HG02870 (cell line): ENCODE measurements around the gene ADD3.
"Not testable (repeated sequence)": the region's sequence is repeated elsewhere in the genome, so short reads cannot be mapped to it uniquely, and the experiment has no call there.

Source experiments
- ATAC-seq: cut with Tn5 transposase; IDR thresholded peaks from one replicate; pipeline ENCODE4 v1.9.1; 2021; ENCODE audit warnings: mild to moderate bottlenecking, moderate library complexity; ENCODE audit not compliant: unreplicated experiment

ADD3 gene

DNA sequence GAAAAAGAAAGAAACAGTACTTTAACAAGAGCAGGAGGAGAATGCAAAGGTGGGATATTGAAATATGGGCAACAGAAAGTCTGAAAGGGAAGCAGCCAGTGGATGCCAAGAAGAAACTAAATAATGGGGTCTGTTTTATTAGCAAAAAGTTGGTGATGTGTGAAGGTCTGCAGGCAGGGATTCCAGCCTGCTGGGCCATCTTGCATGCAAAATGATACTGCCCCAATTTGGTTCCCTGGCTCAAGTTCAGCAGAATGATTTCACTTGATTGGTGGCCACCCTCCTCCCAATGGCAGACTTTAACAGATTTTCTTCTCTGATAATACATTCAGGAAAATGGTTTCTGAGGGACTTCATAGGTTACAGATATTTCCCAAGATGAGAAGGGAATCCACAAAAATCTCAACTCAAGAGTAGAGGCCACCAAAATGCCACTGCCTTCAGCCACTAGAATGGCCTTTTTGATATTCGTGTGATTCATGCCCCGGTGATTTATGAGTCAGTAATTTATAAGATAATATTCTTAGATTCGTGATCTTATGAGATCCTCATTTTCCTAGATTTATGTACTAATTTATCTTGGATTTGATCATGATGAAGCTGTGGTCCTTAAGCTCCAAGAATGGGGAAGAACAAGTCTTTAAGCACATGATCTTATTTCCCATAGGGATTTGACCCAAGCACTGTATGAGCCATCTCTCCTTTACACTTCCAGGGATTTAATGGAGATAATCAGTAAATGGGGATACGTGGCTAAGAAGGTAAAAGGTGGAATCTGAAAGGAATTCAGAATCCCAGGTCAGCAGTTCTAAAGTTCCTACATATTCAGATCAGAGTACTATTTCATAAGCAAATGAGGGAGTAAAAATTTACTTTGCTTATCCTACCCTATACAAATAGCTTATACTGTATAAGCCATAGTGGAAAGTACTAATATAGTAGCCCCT is 32.3 kb upstream of the ADD3 start:
- no peak for ATAC-seq

GRCh38 chr10:109976681-109977080 is 31.1 kb upstream of the ADD3 start:
- no peak for ATAC-seq

DNA sequence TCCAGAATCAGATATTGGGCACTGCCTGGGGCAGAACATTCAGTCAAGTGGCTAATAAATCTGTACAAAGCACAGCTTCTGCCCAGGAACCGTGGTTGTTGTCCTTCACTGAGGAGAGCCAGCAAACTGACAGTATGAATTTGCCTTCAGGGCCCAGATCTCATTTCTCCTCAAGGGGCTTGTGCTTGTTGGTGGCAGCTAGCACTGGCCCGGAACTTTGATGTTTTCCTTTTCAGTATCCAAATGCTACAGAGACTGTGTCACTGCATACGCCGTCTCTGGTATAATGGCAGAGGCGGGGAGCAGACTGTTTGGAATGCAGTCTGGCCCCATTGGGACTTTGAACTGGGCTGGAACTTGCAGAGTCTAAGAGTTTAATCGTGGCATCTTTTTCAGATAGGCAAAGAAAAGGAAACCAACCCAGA is 30.4 kb upstream of the ADD3 start:
- ATAC-seq = no peak

GRCh38 chr10:109978481-109978880 is 29.3 kb upstream of the ADD3 start:
- ATAC-seq = peak; percentile 50

GRCh38 chr10:109979215-109979614 is 28.6 kb upstream of the ADD3 start:
- ATAC-seq = no peak

GRCh38 chr10:109981650-109982049 is 26.1 kb upstream of the ADD3 start:
- no peak for ATAC-seq

- ATAC-seq = no peak
Measured at GRCh38 chr10:109982123-109982522, 25.7 kb upstream of the ADD3 start.

DNA sequence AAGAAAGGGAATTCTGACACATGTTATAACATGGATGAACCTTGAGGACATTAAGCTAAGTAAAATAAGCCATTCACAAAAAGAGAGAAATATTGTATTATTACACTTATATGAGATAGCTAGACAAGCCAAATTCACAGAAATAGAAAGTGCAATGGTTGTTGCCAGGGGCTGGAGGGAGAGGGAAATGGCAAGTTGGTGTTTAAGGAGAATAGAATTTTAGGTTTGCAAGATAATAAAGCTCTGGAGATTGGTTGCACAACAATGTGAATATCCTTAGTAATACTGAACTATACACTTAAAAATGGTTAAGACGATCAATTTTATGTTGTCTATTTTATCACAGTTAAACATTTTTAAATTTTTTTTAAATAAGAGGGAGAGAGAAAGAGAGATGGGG is 25.0 kb upstream of the ADD3 start:
- no peak for ATAC-seq

GRCh38 chr10:109984013-109984412 is 23.8 kb upstream of the ADD3 start:
- ATAC-seq = no peak

DNA sequence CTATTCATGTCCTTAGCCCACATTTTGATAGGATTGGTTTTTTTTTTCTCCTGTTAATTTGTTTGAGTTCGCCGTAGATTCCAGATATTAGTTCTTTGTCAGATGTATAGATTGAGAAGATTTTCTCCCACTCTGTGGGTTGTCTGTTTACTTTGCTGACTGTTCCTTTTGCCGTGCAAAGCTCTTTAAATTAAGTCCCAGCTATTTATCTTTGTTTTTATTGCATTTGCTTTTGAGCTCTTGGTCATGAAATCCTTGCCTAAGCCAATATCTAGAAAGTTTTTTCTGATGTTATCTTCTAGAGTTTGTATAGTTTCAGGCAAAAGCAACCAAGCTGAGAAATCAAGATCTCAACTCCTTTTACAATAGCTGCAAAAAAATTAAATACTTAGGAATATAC is 22.0 kb upstream of the ADD3 start:
- ATAC-seq = not testable (repeated sequence)

- ATAC-seq = no peak
Measured at GRCh38 chr10:109987452-109988211, 20.2 kb upstream of the ADD3 start.

DNA sequence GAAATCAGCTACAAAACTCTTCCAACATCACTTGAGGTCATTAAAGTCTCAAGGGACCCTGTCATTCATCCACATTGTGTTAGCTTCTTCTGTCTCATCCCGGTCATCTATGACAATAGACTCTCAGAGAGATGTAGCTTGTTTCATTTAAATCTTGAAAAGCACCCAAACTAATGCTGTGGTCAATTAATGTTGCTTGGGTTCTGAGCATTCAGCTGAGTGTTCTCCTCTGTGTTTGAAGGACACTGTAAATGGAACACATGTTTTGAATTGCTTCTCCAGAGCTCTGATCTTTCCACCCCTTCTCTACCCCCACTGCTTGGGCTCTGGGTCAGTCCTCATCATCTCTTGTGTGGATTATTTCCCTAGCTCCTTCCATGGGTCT is 19.6 kb upstream of the ADD3 start:
- ATAC-seq = no peak

DNA sequence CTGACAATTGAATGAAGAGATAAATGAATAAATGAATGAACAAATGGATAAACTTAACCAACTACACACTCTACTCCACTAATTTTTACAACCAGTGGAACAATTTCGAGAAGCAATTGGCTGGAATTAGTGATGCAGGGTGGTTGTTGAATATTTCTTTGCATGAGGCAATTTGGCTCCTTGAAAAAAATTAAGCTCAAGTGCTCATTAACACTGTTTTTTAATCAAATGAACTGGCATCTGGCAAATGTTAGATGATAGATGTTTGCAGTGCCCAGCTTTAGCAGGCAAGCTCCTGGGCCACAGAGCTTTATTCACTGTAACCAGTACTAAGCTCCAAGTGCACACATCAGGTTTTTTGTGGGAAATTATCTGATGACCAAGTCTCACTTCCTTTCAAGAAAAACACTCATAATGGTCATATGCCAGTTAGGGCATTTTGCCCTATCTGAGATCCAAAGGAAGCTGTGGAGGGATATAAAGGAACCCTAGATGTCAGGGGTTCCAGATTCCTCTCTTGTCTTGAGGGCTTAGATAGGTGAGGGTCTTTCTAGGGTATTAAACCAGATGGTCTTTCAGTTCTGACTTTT is 16.4 kb upstream of the ADD3 start:
- no peak for ATAC-seq

- ATAC-seq = no peak
Measured at GRCh38 chr10:109992485-109992884, 15.3 kb upstream of the ADD3 start.

- no peak for ATAC-seq
Measured at GRCh38 chr10:109993551-109994330, 14.0 kb upstream of the ADD3 start.

DNA sequence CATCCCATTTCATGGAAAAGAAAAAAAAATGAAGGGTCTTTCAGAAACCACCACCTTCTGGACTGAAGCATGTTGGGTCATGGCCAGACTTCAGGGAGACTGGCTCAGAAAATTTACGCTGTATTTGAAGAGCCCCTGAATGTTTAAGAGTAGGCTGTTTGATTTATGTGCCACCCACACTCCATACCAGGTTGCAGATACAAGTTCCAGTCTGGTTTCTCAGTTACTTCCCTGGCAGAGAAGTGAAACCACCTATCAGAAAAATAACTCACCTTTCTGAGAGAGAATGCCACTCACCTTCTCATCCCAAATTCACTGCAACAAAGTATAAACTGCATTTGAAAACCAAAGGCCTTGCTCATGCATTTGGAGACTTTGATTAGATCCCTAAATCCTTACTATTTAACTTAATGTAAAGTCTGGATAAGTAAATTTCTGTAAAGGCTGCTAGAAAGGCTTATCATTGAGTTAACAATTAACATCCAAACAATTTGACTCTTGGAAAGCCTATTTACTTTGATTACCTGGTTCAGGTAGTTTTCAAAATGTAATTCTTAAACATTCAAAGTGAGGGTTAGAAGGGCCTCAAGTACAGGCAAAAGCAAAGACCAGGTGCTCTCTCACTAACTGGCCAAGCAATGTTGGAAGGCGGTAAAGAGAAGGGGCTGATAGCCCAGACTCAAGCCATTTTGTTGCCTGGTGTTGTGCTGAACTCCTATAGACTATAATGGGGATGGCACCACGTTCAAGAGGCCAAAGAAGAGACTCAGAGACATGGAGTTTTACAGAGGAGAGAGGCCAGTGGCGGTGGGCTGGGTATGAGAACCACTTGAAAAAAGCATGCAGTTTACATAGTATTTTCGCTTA is 12.8 kb upstream of the ADD3 start:
- ATAC-seq = no peak

DNA sequence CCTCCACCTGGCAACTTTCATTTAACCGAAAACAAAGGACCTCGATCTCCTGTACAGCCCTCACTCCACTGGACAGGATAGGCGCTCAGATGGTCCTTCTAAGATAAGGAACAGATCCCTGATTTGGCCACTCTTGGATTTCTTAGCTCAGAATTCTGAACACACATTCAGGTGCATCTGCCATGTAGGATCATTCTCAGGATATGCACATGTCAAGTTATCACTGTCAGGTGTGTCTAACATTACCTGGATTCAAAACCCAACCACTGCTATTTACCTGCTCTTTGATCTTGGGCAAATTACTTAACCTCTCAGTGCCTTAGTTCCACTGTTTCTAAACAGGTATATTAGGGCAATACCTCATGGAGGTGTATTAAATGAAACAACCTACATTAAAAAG is 12.2 kb upstream of the ADD3 start:
- ATAC-seq = no peak

DNA sequence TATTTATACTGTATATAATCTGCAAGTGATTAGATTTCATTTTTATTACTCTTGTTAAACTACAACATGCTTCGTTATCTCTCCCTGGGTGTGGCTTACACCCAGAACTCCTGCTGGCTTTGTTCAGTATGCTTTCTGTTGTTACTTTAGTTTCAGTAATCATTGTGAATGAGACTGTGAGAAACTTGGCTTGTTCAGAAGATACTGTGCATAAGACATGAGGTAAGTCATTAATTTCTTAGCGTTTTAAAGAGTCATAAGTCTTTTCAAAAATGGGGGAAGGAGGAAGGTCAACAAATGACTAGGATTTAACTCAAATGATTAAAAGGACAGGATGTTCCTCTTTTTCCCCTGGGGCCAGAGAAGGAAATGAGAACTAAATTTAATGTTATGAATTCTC is 11.6 kb upstream of the ADD3 start:
- peak; percentile 60 for ATAC-seq

DNA sequence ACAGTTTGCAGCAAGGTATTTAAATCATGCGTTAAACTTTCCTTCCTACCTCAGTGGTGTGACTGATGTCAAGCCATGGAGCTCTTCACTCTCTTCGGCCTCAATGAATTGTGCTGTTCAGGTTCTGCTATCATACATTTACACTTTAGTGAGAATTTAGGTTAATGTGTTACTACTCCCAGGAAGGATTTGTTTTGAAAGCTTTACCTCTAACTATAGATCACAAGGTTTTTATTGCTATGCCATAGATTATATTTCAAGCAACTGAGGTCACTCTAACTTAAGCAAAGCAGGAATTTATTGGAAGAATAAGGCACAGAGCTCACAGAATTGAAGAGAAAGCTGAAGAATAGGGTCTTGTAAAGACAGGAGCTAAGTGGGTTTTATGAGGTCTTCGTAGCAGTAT is 11.0 kb upstream of the ADD3 start:
- no peak for ATAC-seq

- ATAC-seq = no peak
Measured at GRCh38 chr10:109997233-109997632, 10.6 kb upstream of the ADD3 start.
